ENCODE measurements around the gene PEX12.
"Not testable (repeated sequence)": the region's sequence is repeated elsewhere in the genome, so short reads cannot be mapped to it uniquely, and the experiment has no call there.

PEX12 gene

GRCh38 chr17:35578197-35578928 is at the start of gene PEX12:
Gene PEX12, minus strand, starts transcription at chr17:35578571. Its CDS starts 550 bp downstream, at chr17:35578021.
- peak; percentile 82 for DNase-seq

- DNase-seq = no peak
These were observed 49.0 kb upstream of the PEX12 start for GRCh38 chr17:35627417-35627816.

GRCh38 chr17:35621768-35622167 is 43.4 kb upstream of the PEX12 start:
- no peak for DNase-seq

GRCh38 chr17:35618628-35619027 is 40.3 kb upstream of the PEX12 start:
- DNase-seq = no peak

GRCh38 chr17:35617505-35617904 is 39.1 kb upstream of the PEX12 start:
- no peak for DNase-seq

GRCh38 chr17:35616536-35616935 is 38.2 kb upstream of the PEX12 start:
- DNase-seq = no peak

GRCh38 chr17:35614810-35615209 is 36.4 kb upstream of the PEX12 start:
- DNase-seq = no peak

GRCh38 chr17:35612924-35613521 is 34.7 kb upstream of the PEX12 start:
- DNase-seq = peak; percentile 36

GRCh38 chr17:35610746-35611145 is 32.4 kb upstream of the PEX12 start:
- not testable (repeated sequence) for DNase-seq

GRCh38 chr17:35609831-35610230 is 31.5 kb upstream of the PEX12 start:
- no peak for DNase-seq

- no peak for DNase-seq
These were observed 29.0 kb upstream of the PEX12 start for GRCh38 chr17:35607239-35607847.

GRCh38 chr17:35605678-35606077 is 27.3 kb upstream of the PEX12 start:
- DNase-seq = no peak

- no peak for DNase-seq
These were observed 25.3 kb upstream of the PEX12 start for GRCh38 chr17:35603674-35604073.

GRCh38 chr17:35597604-35598003 is 19.2 kb upstream of the PEX12 start:
- no peak for DNase-seq

- no peak for DNase-seq
These were observed 18.3 kb upstream of the PEX12 start for GRCh38 chr17:35596530-35597233.

- no peak for DNase-seq
These were observed 17.7 kb upstream of the PEX12 start for GRCh38 chr17:35596072-35596471.

GRCh38 chr17:35588196-35588920 is 10.0 kb upstream of the PEX12 start:
- no peak for DNase-seq

GRCh38 chr17:35587074-35587961 is 8.9 kb upstream of the PEX12 start, which contains the start of gene AP2B1:
Gene AP2B1, plus strand, starts transcription at chr17:35587322. Its CDS starts 6,709 bp downstream, at chr17:35594031.
- DNase-seq = peak; percentile 100

GRCh38 chr17:35586569-35587073 is 8.2 kb upstream of the PEX12 start:
- DNase-seq = no peak

GRCh38 chr17:35584061-35584460 is 5.7 kb upstream of the PEX12 start:
- DNase-seq = no peak

GRCh38 chr17:35578929-35579432 is 610 bp upstream of the PEX12 start:
- DNase-seq = no peak
